Measurements from ENCODE around the gene ACKR2.

DNA sequence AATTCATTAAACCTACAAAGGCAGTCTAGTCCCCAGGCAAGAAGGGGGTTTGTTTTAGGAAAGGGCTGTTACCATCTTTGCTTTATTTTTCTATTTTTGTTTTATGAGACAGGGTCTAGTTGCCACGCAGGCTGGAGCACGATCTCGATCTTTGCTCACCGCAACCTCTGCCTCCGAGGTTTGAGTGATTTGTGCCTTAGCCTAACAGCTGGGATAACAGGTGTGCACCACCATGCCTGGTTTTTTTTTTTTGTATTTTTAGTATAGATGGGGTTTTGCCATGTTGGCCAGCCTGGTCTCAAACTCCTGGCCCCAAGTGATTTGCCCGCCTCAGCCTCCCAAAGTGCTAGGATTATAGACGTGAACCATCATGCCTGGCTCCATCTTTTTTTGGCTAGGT lies 9.9 kb upstream of the ACKR2 start:
- no peak for TF ChIP-seq POLR2A (IDR thresholded peaks at IDR 0.05)
- TF ChIP-seq, protein P1, sequence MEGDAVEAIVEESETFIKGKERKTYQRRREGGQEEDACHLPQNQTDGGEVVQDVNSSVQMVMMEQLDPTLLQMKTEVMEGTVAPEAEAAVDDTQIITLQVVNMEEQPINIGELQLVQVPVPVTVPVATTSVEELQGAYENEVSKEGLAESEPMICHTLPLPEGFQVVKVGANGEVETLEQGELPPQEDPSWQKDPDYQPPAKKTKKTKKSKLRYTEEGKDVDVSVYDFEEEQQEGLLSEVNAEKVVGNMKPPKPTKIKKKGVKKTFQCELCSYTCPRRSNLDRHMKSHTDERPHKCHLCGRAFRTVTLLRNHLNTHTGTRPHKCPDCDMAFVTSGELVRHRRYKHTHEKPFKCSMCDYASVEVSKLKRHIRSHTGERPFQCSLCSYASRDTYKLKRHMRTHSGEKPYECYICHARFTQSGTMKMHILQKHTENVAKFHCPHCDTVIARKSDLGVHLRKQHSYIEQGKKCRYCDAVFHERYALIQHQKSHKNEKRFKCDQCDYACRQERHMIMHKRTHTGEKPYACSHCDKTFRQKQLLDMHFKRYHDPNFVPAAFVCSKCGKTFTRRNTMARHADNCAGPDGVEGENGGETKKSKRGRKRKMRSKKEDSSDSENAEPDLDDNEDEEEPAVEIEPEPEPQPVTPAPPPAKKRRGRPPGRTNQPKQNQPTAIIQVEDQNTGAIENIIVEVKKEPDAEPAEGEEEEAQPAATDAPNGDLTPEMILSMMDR (IDR thresholded peaks at IDR 0.05), result no peak

Data from transverse colon (tissue), 3 donors.